HG03066 (cell line): Measurements from ENCODE around the gene PTPRCAP.
A peak's percentile ranks its signal among the peaks of the same experiment; 100 is the strongest.
"Not testable (repeated sequence)": the region's sequence is repeated elsewhere in the genome, so short reads cannot be mapped to it uniquely, and the experiment has no call there.

Experiments used
- ATAC-seq: cut with Tn5 transposase; IDR thresholded peaks from one replicate; pipeline ENCODE4 v1.9.1; 2021; ENCODE audit warnings: low read depth; ENCODE audit not compliant: unreplicated experiment

The PTPRCAP gene

DNA sequence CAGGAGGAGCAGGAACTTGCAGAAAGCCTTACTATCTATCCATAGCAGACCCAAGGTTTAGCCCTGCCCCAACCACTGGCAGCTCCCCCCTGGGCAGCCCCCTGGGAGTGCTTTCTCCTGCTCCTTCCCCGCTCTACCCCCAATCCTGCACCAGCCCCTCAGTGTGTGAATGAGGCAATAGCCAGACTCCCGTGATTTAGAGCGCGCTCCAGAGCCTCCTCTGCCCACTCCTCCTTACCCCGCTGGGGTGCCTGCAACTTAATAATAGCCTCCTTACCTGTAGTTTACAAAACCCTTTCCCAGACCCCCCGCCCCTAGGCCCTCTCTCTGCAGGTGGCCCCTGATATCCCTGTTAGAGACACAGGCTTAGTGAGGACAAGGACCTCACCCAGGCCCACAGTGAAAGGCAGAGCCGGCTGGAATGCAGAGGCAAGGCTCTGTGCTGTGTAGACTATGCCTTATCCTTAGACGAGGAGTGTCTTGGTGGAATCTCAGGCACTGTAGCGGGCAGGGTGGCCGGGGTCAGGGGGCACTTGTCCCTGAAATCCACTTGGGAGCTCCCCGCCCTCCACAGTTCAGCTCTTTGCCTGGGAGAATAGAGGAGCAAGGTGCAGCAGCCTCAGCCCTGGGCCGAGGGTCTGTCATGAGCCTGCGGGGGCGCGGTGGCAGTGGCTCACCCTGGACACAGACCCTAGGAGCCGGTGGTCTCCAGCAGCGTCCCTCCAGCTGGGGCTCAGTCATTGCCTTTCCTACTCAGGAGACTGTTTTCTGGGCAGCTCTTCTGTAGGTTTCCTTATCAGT is 26.3 kb downstream of the PTPRCAP start:
- no peak for ATAC-seq

DNA sequence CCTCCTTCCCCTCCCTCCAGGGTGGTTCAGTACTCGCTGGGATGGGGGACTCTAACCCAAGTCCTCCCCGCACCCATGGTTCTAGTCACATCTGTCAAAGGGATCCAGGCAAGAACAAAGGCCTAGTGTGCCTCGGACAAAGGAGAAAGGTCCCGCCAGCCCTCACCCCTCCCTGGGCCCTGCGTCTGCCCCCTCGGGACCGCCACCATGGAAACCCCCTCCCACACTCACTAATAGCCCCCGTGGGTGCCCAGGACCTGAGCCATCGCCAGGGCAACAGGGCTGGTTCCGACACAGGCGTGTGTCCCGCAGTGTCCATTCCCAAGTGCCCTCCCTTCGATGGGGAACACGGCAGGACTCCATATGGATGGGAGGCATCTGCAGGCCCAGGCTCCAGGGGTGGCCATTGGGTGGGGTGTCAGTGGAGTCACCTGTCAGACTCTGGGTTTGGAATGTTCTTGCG is 27.1 kb downstream of the PTPRCAP start:
- no peak for ATAC-seq

DNA sequence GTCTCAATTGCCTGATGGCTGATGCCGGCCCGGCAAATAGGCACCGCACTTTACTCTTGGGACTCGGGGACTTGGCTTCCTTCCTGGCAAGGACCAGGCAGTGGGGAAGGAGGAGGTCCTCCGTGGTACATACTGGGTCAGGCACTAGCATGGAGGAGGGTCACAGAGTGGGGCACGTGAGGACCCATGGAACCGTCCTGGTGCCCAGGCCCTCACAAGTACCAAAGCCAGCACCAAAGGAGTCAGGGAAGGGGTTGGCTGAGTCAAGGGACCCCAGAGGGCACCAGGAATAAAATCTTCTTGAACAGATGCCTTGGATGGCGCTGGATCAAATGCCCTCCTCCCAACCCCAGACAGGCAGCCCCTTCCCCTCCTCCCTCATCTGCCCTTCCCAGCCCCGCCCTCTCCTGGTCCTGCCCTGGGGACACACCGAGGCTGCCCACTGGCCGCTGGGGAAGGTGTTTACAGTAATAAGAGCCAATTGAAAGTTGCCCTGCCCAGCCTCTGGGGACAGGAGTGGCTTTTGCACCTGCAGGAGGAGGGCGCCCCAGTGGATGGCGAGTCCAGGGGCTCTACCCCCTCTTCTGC is 27.6 kb downstream of the PTPRCAP start:
- no peak for ATAC-seq

DNA sequence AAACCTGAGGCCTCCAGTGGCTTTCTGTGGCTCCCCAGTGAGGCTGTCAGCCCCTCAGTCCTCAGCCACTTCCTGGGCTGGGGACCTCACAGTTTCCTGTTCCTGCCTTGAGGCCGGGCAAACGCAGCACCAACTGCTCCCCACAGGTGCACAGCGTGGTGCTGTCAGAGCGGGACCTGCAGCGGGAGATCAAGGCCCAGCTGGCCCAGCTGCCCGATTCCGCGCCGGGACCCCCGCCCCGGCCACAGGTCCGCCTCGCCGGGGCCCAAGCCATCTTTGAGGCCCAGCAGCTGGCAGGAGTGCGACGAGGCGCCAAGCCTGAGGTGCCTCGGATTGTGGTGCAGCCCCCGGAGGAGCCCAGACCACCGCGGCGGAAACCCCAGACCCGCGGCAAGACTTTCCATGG is 28.2 kb downstream of the PTPRCAP start:
- peak; percentile 58 for ATAC-seq

DNA sequence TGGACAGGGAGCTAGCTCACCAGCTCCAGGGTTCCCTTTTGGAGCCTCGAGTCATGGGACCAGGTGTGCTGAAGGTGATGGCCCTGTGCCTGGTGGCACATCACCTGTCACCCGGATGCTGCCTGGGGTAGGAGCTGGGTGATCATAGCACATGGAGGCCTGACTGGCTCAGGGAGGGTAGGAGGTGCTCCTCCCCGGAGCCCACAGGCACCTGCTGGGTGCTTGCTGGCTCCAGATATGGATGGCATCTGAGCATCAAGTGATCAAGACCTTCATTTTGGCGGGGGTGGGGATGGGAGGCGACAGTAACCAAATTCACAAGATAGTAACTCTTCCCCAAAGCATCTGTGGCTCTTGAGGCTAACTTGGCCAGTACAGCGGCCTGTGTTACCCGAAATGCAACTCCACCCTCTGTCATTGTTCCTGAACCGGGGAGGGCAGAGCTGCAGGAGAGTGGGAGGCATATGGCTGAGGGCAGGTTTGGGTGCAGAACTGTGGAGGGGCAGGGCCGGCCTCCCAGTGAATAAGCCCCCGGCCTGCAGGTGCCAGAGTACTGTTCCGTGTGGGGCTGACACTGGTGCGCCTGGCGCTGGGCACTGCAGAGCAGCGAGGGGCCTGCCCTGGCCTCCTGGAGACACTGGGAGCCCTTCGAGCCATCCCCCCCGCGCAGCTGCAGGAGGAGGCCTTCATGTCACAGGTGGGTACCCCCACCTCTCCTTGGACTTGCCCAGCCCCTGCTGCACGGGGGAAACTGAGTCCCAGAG is 28.9 kb downstream of the PTPRCAP start:
- ATAC-seq = no peak

DNA sequence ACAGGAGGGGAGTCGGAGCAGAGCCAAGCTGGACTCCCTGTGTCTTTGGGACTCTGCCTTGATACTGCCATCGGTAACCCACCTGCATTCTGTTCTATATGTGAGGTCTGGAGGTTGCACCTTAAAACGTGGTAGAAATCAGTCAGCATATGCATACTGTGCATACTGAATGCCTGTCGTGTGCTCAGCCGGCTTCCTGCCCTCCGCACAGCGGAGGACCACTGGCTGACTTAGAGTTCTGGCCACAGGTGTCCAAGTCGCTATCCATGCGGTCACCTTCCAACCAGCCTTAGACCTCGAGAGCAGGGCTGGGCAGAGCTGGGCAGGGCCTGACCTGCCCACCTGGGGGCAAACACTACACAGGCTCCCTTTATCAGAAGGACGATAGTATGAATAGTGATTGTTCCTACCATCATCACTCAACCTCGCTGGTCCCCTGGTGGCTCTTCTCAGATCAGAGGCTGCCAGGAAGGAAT is 29.8 kb downstream of the PTPRCAP start:
- no peak for ATAC-seq

DNA sequence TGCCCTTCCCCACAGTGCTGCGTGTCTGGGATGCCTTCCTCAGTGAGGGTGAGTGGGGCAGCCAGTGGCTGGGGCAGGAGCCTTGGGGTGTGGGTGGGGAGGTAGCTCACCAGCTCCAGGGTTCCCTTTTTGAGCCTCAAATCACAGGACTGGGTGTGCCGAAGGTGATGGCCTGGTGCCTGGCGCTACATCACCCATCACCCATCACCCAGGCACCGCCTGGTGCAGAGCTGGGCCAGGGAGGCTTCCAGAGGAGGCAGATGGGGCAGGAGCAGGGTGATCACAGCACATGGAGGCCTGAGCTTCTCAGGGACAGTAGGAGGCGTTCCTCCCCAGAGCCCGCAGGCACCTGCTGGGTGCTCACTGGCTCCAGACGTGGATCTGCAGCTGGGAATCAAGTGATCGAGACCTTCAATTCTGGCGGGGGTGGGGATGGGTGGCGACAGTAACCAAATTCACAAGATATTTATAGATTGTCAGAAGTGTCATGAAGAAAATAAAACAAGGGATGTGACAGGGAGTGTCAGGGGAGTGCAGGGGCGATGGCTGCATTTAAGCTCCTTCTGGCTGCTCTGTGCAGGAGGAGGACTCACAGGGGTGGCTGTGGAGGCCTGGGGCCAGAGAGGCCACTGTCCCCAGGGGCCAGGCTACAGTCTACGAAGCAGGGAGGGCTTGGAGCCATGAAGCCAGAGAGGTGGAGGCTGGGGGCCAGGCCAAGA is 30.4 kb downstream of the PTPRCAP start:
- ATAC-seq = no peak

DNA sequence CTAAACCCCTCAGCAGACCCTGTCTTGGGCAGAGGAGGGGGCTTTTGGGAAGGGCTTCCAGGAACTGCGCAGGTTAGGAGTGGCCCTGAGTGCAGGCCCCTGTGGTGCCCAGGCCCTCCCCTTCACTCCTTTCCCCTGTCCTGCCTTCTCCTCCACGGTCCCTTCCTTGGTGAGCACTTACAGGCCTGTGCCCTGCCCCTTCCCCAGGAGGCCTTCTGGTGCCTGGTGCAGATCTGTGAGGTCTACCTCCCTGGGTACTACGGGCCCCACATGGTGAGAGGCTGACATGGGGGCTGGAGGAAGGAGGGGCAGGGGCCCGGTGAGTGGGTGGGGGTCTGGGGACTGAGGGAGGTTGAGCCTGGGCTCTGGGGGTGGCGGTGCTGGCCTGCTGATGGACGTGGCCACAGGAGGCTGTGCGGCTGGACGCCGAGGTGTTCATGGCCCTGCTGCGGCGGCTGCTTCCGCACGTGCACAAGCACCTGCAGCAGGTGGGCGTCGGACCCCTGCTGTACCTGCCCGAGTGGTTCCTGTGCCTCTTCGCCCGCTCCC is 31.0 kb downstream of the PTPRCAP start:
- no peak for ATAC-seq

DNA sequence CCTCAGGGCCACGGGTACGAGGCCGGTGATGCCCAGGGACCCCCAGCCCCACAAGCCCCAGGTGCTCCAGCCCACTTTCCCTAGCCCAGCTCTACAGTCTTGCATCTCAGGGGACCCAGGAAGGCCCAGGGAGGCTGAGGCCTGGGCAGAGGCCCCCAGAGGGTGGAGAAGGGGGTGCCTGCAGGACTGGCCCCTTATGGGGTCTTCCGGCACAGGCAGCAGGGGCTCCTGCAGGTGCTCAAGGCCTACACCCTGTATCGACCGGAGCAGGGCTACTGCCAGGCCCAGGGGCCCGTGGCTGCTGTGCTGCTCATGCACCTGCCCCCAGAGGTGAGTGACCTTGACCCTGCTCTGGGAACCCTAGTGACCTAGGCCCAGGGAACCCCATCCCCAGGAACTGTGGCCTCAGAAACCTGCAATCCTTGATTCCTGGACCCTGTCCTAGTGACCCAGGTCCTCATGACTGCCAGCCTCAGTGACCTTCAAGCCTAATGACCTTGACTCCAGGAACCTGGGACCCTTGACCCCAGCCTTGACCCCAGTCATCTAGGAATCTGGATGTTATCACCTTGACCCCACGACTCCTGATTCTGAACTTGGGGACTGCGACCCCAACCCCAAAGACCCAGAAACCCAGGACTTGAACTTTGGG is 31.7 kb downstream of the PTPRCAP start:
- no peak for ATAC-seq

DNA sequence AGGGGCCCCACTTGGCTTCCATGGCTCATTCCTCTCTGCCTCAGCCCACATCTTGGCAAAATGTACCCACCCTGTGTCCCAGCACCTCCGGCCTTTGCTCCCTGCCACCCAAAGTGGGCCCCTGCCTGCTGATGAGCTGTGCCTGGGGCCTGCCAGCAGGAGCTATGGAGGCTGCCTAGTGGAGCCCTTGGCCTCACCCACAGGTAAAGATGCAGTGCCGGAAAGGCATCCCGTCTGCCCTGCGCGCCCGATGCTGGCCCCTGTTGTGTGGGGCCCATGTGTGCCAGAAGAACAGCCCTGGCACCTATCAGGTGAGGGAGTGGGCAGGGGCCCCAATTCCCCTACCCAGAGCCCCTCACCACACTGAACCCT is 32.3 kb downstream of the PTPRCAP start:
- ATAC-seq = no peak

DNA sequence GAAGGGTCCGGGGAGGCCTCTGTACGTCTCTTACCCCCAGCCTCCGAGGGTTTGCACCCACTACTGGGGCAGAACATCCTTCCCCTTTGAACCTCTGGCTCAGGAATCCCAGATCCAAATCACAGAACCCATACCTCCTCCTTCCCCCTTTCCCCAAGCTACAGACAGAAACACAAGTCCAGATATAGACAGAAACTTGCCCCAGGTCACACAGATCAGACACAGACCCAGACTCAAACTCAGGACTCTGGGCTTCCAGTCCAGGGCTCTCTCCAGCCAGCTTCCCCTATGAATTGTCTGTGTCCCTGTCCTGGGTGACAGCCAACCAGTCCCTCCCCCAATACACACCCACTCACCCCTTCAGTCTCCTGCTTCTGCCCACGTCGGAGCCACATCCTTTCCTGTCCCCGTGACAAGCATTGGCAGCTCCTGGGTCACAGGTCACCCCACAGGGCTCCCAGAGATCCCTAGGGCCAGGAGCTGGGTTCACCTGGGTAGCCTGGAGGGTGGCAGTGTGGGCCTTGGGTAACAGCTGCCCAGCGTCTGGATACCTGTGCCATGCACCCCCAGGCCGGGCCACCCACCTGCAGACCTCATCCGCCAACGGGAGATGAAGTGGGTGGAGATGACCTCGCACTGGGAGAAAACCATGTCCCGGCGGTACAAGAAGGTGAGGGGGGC is 32.8 kb downstream of the PTPRCAP start:
- ATAC-seq = no peak

DNA sequence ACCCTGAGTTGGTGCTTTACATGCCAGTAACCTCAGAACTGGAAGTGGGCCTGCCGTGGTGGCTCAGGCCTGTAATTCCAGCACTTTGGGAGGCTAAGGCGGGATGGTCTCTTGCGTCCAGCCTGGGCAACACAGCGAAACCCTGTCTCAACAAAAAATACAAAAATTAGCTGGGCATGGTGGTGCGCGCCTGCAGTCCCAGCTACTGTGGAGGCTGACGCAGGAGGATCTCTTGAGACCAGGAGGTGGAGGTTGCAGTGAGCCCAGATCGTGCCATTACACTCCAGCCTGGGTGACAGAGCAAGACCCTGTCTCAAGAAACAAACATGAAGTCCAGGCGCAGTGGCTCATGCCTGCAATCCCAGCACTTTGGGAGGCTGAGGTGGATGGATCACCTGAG is 34.4 kb downstream of the PTPRCAP start:
- ATAC-seq = not testable (repeated sequence)

DNA sequence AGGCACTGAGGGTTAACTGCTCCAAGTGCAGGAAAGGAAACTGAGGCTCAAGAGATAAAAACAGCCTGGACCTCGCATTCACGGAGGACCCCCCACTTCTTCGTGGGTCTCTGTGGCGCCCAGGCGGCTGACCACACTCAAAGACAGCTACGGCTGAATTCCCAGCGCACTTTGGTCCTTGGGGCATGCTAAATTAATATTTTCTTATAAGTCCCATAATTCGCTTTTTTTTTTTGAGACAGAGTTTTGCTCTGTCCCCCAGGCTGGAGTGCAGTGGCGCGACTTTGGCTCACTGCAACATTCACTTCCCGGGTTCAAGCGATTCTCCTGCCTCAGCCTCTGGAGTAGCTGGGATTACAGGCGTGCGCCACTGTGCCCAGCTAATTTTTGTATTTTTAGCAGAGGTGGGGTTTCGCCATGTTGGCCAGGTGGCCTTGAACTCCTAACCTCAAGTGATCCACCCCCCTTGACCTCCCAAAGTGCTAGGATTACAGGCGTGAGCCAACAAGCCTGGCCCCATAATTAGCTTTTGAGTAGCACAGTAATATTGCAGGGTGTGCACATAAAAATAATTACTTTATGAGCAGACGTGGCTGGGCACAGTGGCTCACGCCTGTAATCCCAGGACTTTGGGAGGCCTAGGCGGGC is 35.2 kb downstream of the PTPRCAP start:
- not testable (repeated sequence) for ATAC-seq

DNA sequence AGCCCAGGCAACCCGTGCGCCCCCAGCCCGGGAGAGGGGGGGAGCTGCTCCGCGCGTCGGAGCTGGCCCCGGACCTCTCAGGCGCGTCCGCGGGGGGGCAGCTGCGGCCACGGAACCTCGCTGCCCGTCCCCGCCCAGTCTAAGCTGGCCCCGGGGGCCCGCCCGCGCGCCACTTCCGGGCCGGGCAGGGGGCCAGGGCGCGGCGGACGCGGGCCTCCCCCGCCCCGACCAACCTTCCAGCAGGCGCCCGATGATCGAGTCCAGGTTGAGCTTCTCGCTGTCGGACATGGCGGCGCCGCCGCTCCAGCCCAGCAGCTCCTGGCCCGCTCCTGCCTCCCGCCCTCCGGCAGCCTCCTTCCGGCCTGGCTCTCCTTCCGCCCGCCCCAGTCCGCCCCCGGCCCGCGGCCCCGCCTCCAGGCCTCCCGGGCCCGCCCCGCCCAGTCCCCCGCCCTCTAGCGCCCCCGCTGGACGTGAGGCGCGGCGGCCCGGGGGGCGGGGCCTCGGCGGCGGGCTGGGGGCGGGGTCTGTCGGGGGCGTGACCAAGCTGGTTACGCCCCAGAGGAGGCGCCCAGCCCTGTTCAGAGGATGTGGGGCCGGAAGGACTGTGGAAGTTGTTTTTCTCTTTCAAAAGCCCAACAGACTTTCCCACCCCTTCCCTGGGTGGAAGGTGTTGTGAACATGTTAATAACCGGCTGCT is 35.8 kb downstream of the PTPRCAP start, which contains the start of gene PPP1CA:
TSS of gene PPP1CA (minus strand) at position 364 of the 697 bp plus-strand sequence. CDS start at position 288, 76 bp downstream.
- ATAC-seq = peak; percentile 55

DNA sequence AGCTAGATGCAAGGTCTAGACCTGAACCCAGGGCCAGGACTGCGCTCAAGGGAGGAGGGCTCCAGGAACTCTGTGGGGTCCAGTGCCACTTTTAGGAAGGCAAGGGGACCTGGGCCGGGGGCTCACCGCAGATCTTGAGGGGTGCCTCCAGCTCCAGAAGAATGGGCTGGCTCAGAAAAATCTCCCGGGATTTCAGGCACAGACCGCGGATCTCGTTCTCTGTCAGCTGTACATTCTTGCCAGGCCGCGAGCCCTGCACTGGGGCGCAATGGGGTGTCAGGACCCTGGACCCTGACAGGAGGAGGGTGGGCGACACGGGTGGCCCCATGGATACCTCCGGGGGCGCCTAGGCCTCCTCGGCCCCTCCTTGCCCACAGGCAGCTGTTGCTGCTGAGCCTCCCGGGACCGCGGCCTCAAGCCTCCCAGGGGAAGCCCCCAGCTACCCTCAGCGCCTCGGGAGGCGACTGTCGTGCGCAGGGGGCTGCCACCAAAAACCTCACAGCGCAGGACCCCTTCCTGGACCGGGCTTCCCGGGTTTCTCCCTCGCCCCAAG is 36.5 kb downstream of the PTPRCAP start:
- ATAC-seq = peak; percentile 18

DNA sequence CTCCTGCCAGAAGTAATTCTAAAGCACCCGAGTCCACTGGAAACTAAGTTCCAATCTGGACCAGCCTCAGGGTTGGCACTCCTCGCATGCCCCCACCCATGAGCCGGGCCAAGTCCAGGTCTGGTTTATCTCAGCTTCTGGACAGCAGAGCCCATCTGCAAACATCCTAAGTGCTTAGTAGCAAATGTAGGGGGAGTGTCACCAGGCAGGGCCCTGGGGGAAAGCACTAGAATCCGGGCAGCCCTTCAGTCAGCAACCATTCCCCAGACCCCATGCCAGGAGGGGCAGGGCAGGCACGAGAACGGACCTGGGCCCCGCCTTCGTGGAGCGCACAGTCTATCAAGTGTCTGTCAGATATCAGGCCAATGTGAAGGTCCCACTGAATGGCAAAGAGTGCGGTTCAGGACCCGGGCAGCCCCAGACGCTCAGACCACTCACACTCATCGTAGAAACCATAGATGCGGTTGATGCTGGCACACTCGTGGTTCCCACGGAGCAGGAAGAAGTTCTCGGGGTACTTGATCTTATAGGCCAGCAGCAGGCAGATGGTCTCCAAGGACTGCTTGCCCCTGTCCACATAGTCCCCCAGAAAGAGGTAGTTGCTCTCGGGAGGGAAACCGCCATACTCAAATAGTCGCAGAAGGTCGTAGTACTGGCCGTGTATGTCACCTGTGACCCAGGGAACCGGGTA is 37.1 kb downstream of the PTPRCAP start:
- no peak for ATAC-seq
